ENCODE data around the gene GPR108. TPM values are rescaled to one million over a fixed set of nuclear protein-coding genes. Genes with fewer than 3 reads are reported as not detected.

The GPR108 gene
- total RNA-seq, 1 donor, result 34.1 TPM

DNA sequence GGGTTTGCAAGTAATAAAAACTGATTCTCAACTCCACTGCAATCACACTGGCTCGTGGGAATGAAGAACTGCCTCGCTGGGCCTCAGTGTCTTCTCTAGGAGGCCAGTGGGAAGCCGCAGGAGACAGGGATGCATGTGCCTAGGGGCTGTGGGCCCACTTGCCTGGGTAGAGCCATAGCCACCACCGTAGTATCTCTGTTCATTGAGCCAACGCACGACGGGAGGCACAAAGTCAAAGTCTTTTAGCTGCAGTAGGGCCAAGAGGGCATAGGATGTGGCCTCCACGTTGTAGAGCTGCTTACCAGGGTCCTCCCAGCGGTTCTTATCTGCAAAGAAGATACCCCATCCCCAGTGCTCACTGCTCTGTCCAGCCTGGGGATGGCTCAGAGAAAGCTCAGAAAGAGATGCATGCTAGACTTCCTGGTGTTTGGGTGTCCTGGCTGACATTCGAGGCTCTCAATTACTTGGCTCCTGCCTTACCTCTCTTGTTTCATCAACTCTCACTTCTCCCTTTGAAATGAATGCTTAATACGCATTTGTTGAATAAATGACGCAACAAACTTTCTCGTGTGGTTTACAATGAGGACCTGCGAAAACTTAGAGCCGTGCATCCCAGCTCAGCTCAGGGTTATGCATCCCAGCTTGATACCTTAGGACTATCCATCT, 51.3 kb downstream of the GPR108 start:
- TF ChIP-seq, protein P1, sequence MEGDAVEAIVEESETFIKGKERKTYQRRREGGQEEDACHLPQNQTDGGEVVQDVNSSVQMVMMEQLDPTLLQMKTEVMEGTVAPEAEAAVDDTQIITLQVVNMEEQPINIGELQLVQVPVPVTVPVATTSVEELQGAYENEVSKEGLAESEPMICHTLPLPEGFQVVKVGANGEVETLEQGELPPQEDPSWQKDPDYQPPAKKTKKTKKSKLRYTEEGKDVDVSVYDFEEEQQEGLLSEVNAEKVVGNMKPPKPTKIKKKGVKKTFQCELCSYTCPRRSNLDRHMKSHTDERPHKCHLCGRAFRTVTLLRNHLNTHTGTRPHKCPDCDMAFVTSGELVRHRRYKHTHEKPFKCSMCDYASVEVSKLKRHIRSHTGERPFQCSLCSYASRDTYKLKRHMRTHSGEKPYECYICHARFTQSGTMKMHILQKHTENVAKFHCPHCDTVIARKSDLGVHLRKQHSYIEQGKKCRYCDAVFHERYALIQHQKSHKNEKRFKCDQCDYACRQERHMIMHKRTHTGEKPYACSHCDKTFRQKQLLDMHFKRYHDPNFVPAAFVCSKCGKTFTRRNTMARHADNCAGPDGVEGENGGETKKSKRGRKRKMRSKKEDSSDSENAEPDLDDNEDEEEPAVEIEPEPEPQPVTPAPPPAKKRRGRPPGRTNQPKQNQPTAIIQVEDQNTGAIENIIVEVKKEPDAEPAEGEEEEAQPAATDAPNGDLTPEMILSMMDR (IDR thresholded peaks at IDR 0.05; ENCODE audit: insufficient read depth, low read depth, low read length), result no peak
- H3K4me3 ChIP-seq (ENCODE audit: low read depth, low read length), result no peak overlapping the region
- DNase-seq (ENCODE audit: low read depth), result no peak

DNA sequence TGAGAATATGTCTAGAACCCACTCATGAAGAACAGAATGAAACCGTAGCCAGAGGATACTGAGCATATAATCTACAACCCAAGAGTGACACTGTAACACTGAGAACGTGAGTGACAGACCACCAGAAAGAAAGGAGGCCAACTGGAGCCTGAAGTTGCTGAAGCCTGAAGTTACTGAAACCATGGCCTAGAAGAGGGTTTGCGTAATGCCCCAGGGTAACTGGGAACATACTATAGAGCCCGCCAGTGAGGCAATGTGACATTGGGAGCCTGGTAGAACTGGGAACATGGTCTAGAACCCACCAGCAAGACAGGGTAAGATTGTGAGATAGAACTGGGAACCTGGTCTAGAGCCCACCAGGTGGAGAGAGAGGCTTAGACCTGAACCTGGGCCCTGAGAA, 51.9 kb downstream of the GPR108 start:
- TF ChIP-seq, protein P1 (IDR thresholded peaks at IDR 0.05; ENCODE audit: insufficient read depth, low read depth, low read length), result no peak

DNA sequence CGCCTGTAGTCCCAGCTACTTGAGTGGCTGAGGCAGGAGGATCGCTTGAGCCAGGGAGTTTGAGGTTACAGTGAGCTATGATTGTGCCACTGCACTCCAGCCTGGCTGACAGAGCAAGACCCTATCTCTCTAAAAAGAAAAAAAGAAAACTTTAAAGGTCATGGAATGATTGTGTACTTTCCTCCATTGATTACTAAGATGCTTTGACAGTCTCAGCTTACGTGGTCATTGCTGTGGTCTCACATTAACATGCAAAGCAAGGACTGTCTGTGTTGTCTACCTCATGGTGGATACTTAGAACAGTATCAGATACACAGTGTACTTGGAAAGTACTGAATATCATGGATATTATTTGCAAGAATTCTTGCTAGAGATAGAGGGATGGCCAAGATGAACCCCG, 53.4 kb downstream of the GPR108 start:
- TF ChIP-seq, protein P1 (IDR thresholded peaks at IDR 0.05; ENCODE audit: insufficient read depth, low read depth, low read length), result no peak
- H3K4me3 ChIP-seq (ENCODE audit: low read depth, low read length), result no peak overlapping the region

More for the DNA sequence above, 51.9 kb downstream of the GPR108 start:
- no peak overlapping the region for H3K4me3 ChIP-seq (ENCODE audit: low read depth, low read length)
- DNase-seq (ENCODE audit: low read depth), result no peak

DNA sequence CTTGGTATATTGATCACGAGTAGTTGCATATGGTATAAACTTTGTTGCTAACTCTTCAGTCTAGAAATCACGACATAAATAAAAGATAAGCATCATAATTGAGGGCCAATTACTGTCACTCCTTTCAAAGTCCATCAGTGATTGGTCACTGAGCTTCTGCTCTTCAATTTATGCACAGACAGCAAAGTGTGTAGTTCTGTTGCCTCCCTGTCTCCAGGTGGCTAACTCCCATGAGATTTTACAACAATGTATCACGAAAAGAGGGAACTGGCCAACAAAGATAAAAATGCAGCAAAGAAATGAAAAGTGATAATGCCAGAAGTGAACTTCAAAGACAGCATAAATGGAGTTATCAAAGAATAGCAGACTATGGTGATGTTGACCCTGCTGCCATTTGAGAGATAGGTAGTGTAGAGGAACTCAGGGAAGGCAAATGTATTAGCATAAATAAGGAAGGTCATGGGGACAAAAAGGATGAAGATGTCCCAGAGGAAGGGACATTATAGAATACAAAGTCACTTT, 54.7 kb downstream of the GPR108 start:
- no peak for DNase-seq (ENCODE audit: low read depth)
- H3K4me3 ChIP-seq (ENCODE audit: low read depth, low read length), result no peak overlapping the region
- TF ChIP-seq, protein P1 (IDR thresholded peaks at IDR 0.05; ENCODE audit: insufficient read depth, low read depth, low read length), result no peak

More for the DNA sequence above, 53.4 kb downstream of the GPR108 start:
- DNase-seq (ENCODE audit: low read depth), result no peak

DNA sequence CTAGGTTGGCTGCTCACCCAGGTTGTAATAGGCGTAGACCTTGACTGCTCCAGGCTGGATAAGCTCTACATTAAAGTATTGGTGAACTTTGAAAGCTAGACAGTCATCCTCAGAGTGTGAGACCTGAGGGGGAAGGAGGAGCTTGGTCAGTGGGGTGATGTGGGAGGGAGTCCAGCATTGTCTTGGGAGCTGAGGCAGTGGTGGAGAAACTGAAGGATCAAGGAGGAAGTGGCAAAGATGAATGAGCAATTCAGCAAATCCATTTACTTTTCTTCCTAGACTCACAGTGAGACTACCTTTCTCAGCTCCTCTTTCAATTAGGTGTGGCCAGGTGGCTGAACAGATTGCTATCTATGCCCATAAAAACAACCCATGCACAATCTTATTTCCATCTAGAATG, 57.2 kb downstream of the GPR108 start:
- TF ChIP-seq, protein P1 (IDR thresholded peaks at IDR 0.05; ENCODE audit: insufficient read depth, low read depth, low read length), result no peak
- no peak overlapping the region for H3K4me3 ChIP-seq (ENCODE audit: low read depth, low read length)
- DNase-seq (ENCODE audit: low read depth), result no peak

Other genes starting within 250 kb of the GPR108 start
- not detected in 2 replicates for gene TUBB4A, start 235.3 kb downstream of the GPR108 start, total RNA-seq
- gene TNFSF9, start 206.6 kb downstream of the GPR108 start, total RNA-seq, result 0.32 TPM in 1 of 2 replicates, not detected in the other
- gene CD70, start 146.4 kb downstream of the GPR108 start, total RNA-seq, result not detected in 2 replicates
- gene TNFSF14, start 67.4 kb downstream of the GPR108 start, total RNA-seq, result under 0.01 TPM in 1 of 2 replicates, not detected in the other
- 1.6 and 76.0 TPM in 2 replicates for gene C3, start 16.9 kb downstream of the GPR108 start, total RNA-seq
- 49.9 and 50.1 TPM in 2 replicates for gene TRIP10, start 2.1 kb upstream of the GPR108 start, total RNA-seq
- gene SH2D3A, start 29.9 kb upstream of the GPR108 start, total RNA-seq, result under 0.01 TPM in 1 of 2 replicates, not detected in the other
- gene VAV1, start 35.1 kb upstream of the GPR108 start, total RNA-seq, result not detected in 2 replicates
- gene ADGRE1, start 150.0 kb upstream of the GPR108 start, total RNA-seq, result not detected in 2 replicates

All from fibroblast of villous mesenchyme (primary cell).